Spleen (tissue), 11 donors: ENCODE measurements around the gene CCDC91. TPM values are rescaled to one million over a fixed set of nuclear protein-coding genes. Genes with fewer than 3 reads are reported as not detected.

ENCODE experiments used
- DNase-seq: peaks from one replicate; pipeline ENCODE4 v3.0.0-alpha.2; 2020
- H3K27ac ChIP-seq, 8 donors: fragments of 200-600 bp; sonication (generic) in 7 of 8; 1 replicate in 4 of 8; 2 replicates in 4 of 8; pipeline versions ENCODE4 v1.5.0 to v1.8.0; 2016 to 2021; ENCODE audit warnings: inconsistent platforms in 4 of 8, mild to moderate bottlenecking in 4 of 8, moderate library complexity in 1 of 8
- H3K27me3 ChIP-seq, 7 donors: fragments of 200-600 bp; sonication (generic) in 6 of 7; replicated peaks in 1 of 7; 1 replicate in 4 of 7; 2 replicates in 3 of 7; pipeline versions ENCODE4 v1.5.0 to v1.8.0; 2016 to 2021; ENCODE audit warnings: inconsistent platforms in 3 of 7, mild to moderate bottlenecking in 1 of 7
- H3K36me3 ChIP-seq, 6 donors: fragments of 200-600 bp; sonication (generic) in 5 of 6; 1 replicate in 4 of 6; 2 replicates in 2 of 6; pipeline versions ENCODE4 v1.5.0 to v1.8.0; 2016 to 2021; ENCODE audit warnings: inconsistent platforms in 2 of 6
- H3K4me1 ChIP-seq, 6 donors: fragments of 200-600 bp; sonication (generic) in 5 of 6; 1 replicate in 3 of 6; 2 replicates in 3 of 6; pipeline versions ENCODE4 v1.5.0 to v1.8.0; 2016 to 2021; ENCODE audit warnings: inconsistent platforms in 3 of 6
- H3K4me3 ChIP-seq, 8 donors: fragments of 200-600 bp; sonication (generic) in 7 of 8; 1 replicate in 4 of 8; 2 replicates in 4 of 8; pipeline versions ENCODE4 v1.5.0 to v1.8.0; 2016 to 2021; ENCODE audit warnings: inconsistent platforms in 4 of 8, mild to moderate bottlenecking in 4 of 8, moderate library complexity in 2 of 8
- H3K9me3 ChIP-seq, 8 donors: fragments of 200-600 bp; sonication (generic) in 7 of 8; 1 replicate in 4 of 8; 2 replicates in 4 of 8; pipeline versions ENCODE4 v1.5.0 to v1.8.0; 2016 to 2021; ENCODE audit warnings: inconsistent platforms in 4 of 8
- POLR2A ChIP-seq, 3 donors: fragments of 450-650 bp; IDR thresholded peaks; one replicate each; pipeline ENCODE4 v1.5.1; 2017; ENCODE audit warnings: antibody characterized with exemption in 3 of 3, mild to moderate bottlenecking in 1 of 3
- POLR2AphosphoS5 ChIP-seq, 3 donors: sonication (generic); formaldehyde crosslinking; IDR thresholded peaks; one replicate each; pipeline ENCODE4 v1.5.1; 2017; ENCODE audit warnings: antibody characterized with exemption in 3 of 3
- WGBS, 5 donors: extraction: QIAGEN DNeasy Blood & Tissue Kit in 3 of 5; methylation state at CpG; one replicate each; pipeline versions ENCODE4 v1.1.5 to v1.1.7; 2013 to 2018; 5-methylcytosine and 5-hydroxymethylcytosine counted together
- intact Hi-C: fragments of 100-400 bp; cut with DNase I; formaldehyde crosslinking; loops from one replicate; pipeline ENCODE4 v1.15.0; 2023; ENCODE audit warnings: low total_unique reads
- polyA plus RNA-seq, 3 donors: library from polyadenylated mRNA; stranded (reverse); fragments of 200-250 nt; gene quantifications; one replicate each; pipeline ENCODE4 v1.2.1, GENCODE V29; 2013
- total RNA-seq, 7 donors: library from RNA; depleted of rRNA in 3 of 7; stranded (reverse); fragments of >200 nt in 3 of 7; fragmentation: NEBNext Ultra II Directional in 4 of 7; extraction: Animal tissue kit (Norgen Biotek cat#: 25700) in 4 of 7; gene quantifications; one replicate each; pipeline versions ENCODE4 v1.1.0 to v1.2.1, GENCODE V29; 2016 to 2021
- TF ChIP-seq, protein P1 (sequence below), 11 experiments: fragments of 200-600 bp in 7 of 11; fragments of 450-650 bp in 4 of 11; sonication (generic) in 4 of 11; IDR thresholded peaks in 8 of 11; conservative IDR thresholded peaks in 3 of 11; 1 replicate in 7 of 11; 2 replicates in 4 of 11; pipeline versions ENCODE4 v1.4.0 to v1.8.0; 2016 to 2021; ENCODE audit warnings: antibody characterized with exemption in 11 of 11, inconsistent platforms in 4 of 11, mild to moderate bottlenecking in 1 of 11
- donor health status: healthy with polysubstance abuse.
- donor health status: DM: no; HTN: no; CAD: no; lungs with moderate emphysema.
- donor health status: DM: no; HTN: no; CAD: no.
- donor health status: Bipolar disorder and iron deficiency.
- donor health status: healthy.
- donor health status: DM: no; HTN: no; CAD: no.
- donor health status: DM: yes; HTN: yes; CAD: no.

CCDC91 gene
- total and polyA plus RNA-seq, 10 donors = 12.8 to 65.9 (median 43.4) TPM

- TF ChIP-seq, protein P1, sequence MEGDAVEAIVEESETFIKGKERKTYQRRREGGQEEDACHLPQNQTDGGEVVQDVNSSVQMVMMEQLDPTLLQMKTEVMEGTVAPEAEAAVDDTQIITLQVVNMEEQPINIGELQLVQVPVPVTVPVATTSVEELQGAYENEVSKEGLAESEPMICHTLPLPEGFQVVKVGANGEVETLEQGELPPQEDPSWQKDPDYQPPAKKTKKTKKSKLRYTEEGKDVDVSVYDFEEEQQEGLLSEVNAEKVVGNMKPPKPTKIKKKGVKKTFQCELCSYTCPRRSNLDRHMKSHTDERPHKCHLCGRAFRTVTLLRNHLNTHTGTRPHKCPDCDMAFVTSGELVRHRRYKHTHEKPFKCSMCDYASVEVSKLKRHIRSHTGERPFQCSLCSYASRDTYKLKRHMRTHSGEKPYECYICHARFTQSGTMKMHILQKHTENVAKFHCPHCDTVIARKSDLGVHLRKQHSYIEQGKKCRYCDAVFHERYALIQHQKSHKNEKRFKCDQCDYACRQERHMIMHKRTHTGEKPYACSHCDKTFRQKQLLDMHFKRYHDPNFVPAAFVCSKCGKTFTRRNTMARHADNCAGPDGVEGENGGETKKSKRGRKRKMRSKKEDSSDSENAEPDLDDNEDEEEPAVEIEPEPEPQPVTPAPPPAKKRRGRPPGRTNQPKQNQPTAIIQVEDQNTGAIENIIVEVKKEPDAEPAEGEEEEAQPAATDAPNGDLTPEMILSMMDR (IDR thresholded peaks at IDR 0.05 in 8 of 11, conservative IDR thresholded peaks at IDR 0.05 in 3 of 11) = no peak
- TF ChIP-seq POLR2AphosphoS5 (IDR thresholded peaks at IDR 0.05) (no peak), POLR2A (IDR thresholded peaks at IDR 0.05) (no peak)
- no peak for DNase-seq
- intact Hi-C loops = no loop called here
- Histone ChIP-seq H3K27ac (no peak overlapping the region), H3K27me3 (no peaks in the 10 kb centered on the region), H3K36me3 (no peaks in the 10 kb centered on the region), H3K9me3 (no peaks in the 10 kb centered on the region), H3K4me3 (no peak overlapping the region), H3K4me1 (peaks cover 0 to 16% (median 3%) of the 10 kb centered on the region in 6 donors)
Measured at GRCh38 chr12:28235985-28236384, 45.7 kb downstream of the CCDC91 start.

DNA sequence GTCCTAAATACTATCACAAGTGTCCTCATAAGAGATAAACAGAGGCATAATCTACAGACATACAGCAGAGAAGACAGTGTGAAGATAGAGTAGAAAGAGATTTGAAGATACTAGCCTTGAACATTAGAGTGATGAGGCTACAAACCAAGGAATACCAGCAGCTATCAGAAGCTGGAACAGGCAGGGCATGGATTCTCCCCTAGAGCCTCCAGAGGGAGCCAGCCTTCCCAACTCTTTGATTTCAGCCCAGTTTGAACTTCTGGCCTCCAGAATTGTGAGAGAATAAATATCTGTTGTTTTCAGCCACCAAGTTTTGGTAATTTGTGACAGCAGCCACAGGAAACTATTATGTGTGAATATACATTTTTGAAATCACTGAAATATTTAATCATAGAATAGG, 47.2 kb downstream of the CCDC91 start:
- Histone ChIP-seq H3K36me3 (no peaks in the 10 kb centered on the region), H3K27me3 (no peaks in the 10 kb centered on the region), H3K9me3 (no peaks in the 10 kb centered on the region), H3K4me1 (peaks cover 0 to 2% (median 0%) of the 10 kb centered on the region in 6 donors), H3K4me3 (no peak overlapping the region), H3K27ac (no peak overlapping the region)
- no peak for DNase-seq
- intact Hi-C loops = no loop called here
- TF ChIP-seq, protein P1 (IDR thresholded peaks at IDR 0.05 in 8 of 11, conservative IDR thresholded peaks at IDR 0.05 in 3 of 11) = no peak
- TF ChIP-seq POLR2A (IDR thresholded peaks at IDR 0.05) = no peak
- no peak for TF ChIP-seq POLR2AphosphoS5 (IDR thresholded peaks at IDR 0.05)

DNA sequence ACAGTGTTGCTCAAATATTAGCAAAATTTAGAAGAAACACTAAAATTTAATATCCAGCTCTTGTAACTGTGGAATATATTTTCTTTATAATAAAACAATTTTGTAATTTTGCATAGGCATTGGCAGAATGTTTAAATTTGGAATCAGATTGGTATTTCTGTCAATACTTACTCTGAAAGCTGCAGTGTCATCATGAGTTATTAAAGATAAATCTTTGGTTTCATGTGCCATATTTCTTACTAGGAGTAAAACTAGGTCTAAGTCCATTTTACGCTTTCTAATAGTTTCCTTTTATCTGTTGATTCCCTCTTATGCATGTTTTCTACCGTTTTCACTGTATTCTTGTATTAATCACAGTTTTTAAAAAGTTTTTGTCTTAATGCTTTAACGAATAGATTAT, 49.7 kb downstream of the CCDC91 start:
- Histone ChIP-seq H3K4me1 (no peaks in the 10 kb centered on the region), H3K36me3 (no peaks in the 10 kb centered on the region), H3K27ac (no peak overlapping the region), H3K9me3 (no peaks in the 10 kb centered on the region), H3K27me3 (no peaks in the 10 kb centered on the region), H3K4me3 (no peak overlapping the region)
- WGBS, 5 donors = 94 to 99% (median 95%) methylated on average over 3 of the region's 3 CpGs
- intact Hi-C loops = no loop called here
- no peak for DNase-seq
- TF ChIP-seq POLR2A (IDR thresholded peaks at IDR 0.05) = no peak
- TF ChIP-seq POLR2AphosphoS5 (IDR thresholded peaks at IDR 0.05) = no peak
- TF ChIP-seq, protein P1 (IDR thresholded peaks at IDR 0.05 in 8 of 11, conservative IDR thresholded peaks at IDR 0.05 in 3 of 11) = no peak

DNA sequence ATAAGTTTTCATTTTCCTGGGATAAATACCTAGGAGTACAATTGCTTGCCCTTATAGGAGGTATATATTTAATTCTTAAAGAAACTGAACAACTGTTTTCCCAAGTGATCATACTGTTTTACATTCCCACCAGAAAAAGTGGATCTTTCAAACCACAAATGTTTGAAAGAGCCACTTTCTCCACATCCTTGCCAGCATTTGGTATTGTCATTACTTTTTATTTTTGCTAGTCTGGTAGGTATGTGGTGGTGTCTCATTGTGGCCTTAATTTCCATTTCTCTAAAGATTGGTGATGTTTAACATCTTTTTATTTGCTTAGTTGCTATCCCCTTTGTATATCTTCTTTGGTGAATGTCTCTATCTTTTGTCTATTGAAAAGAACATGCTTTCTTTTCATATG, 50.6 kb downstream of the CCDC91 start:
- H3K9me3 ChIP-seq = no peaks in the 10 kb centered on the region
- H3K36me3 ChIP-seq = no peaks in the 10 kb centered on the region
- H3K27me3 ChIP-seq = no peaks in the 10 kb centered on the region
- intact Hi-C loops = no loop called here
- DNase-seq = no peak
- no peak overlapping the region for H3K4me3 ChIP-seq
- TF ChIP-seq POLR2A (IDR thresholded peaks at IDR 0.05) = no peak
- no peak for TF ChIP-seq POLR2AphosphoS5 (IDR thresholded peaks at IDR 0.05)
- TF ChIP-seq, protein P1 (IDR thresholded peaks at IDR 0.05 in 8 of 11, conservative IDR thresholded peaks at IDR 0.05 in 3 of 11) = no peak
- H3K27ac ChIP-seq = no peak overlapping the region
- H3K4me1 ChIP-seq = no peaks in the 10 kb centered on the region
